SKM-1 treated with dmso at 0.1 percent for 144 hours (cell line): ENCODE data around the gene IQGAP3.
A peak's percentile ranks its signal among the peaks of the same experiment; 100 is the strongest.

Experiments
- DNase-seq: peaks from one replicate; lab custom pipeline; 2025; ENCODE audit not compliant: unreplicated experiment; lab: John Stamatoyannopoulos, UW

Gene IQGAP3

GRCh38 chr1:156513185-156513584 lies 59.2 kb downstream of the IQGAP3 start:
- no peak for DNase-seq

GRCh38 chr1:156511644-156512043 lies 60.7 kb downstream of the IQGAP3 start:
- DNase-seq = no peak

- no peak for DNase-seq
These were observed 61.7 kb downstream of the IQGAP3 start for GRCh38 chr1:156510709-156511108.

GRCh38 chr1:156509424-156510034 lies 62.8 kb downstream of the IQGAP3 start:
- DNase-seq = no peak

GRCh38 chr1:156508955-156509234 lies 63.5 kb downstream of the IQGAP3 start:
- DNase-seq = no peak

- DNase-seq = peak; percentile 62
These were observed 64.0 kb downstream of the IQGAP3 start for GRCh38 chr1:156508205-156508954.

GRCh38 chr1:156506450-156506849 lies 65.9 kb downstream of the IQGAP3 start:
- DNase-seq = no peak

- no peak for DNase-seq
These were observed 66.6 kb downstream of the IQGAP3 start for GRCh38 chr1:156505679-156506298.

GRCh38 chr1:156504821-156505678 lies 67.3 kb downstream of the IQGAP3 start:
- peak; percentile 99 for DNase-seq

GRCh38 chr1:156504438-156504813 lies 67.9 kb downstream of the IQGAP3 start:
- no peak for DNase-seq

GRCh38 chr1:156503698-156504437 lies 68.5 kb downstream of the IQGAP3 start:
- no peak for DNase-seq

- peak; percentile 35 for DNase-seq
These were observed 69.3 kb downstream of the IQGAP3 start for GRCh38 chr1:156502894-156503697.

GRCh38 chr1:156502391-156502893 lies 69.9 kb downstream of the IQGAP3 start:
- no peak for DNase-seq

- DNase-seq = peak; percentile 99
These were observed 71.4 kb downstream of the IQGAP3 start for GRCh38 chr1:156500793-156501506.

- DNase-seq = no peak
These were observed 71.9 kb downstream of the IQGAP3 start, which contains the start of gene MEF2D for GRCh38 chr1:156500543-156500792. Gene MEF2D, minus strand, starts transcription at chr1:156500775. Its CDS starts 17,483 bp downstream, at chr1:156483292.

GRCh38 chr1:156499842-156500542 lies 72.4 kb downstream of the IQGAP3 start:
- no peak for DNase-seq

GRCh38 chr1:156499194-156499841 lies 73.0 kb downstream of the IQGAP3 start:
- no peak for DNase-seq
